Peyer's patch (tissue), 4 donors: ENCODE measurements around the gene GNB1L. TPM values are rescaled to one million over a fixed set of nuclear protein-coding genes. Genes with fewer than 3 reads are reported as not detected.

ENCODE experiments used
- DNase-seq, 3 donors: peaks; one replicate each; pipeline ENCODE4 v3.0.0-alpha.2; 2017 to 2019
- H3K27ac ChIP-seq, 4 donors: fragments of 200-600 bp; sonication (generic); one replicate each; pipeline ENCODE4 v1.5.1; 2016 to 2019
- H3K27me3 ChIP-seq, 2 donors: fragments of 200-600 bp; sonication (generic); one replicate each; pipeline ENCODE4 v1.5.1; 2019
- H3K36me3 ChIP-seq, 3 donors: fragments of 200-600 bp; sonication (generic); one replicate each; pipeline ENCODE4 v1.5.1; 2016 to 2019
- H3K4me1 ChIP-seq, 4 donors: fragments of 200-600 bp; sonication (generic); one replicate each; pipeline ENCODE4 v1.5.1; 2016 to 2019
- H3K4me3 ChIP-seq, 4 donors: fragments of 200-600 bp; sonication (generic); 1 replicate in 3 of 4; 2 replicates in 1 of 4; pipeline ENCODE4 v1.5.1; 2016 to 2019; ENCODE audit warnings: mild to moderate bottlenecking in 1 of 4
- H3K9me3 ChIP-seq, 4 donors: fragments of 200-600 bp; sonication (generic); one replicate each; pipeline ENCODE4 v1.5.1; 2016 to 2019; ENCODE audit warnings: mild to moderate bottlenecking in 1 of 4
- POLR2A ChIP-seq, 2 donors: fragments of 450-650 bp; IDR thresholded peaks; one replicate each; pipeline ENCODE4 v1.5.1; 2017; ENCODE audit warnings: antibody characterized with exemption in 2 of 2, mild to moderate bottlenecking in 2 of 2, moderate library complexity in 2 of 2
- total RNA-seq, 4 donors: library from RNA; depleted of rRNA; stranded (reverse); fragments of >200 nt; gene quantifications; one replicate each; pipeline ENCODE4 v1.1.0, GENCODE V29; 2016
- TF ChIP-seq, protein P1 (sequence below), 6 experiments: fragments of 450-650 bp in 4 of 6; fragments of 200-600 bp in 2 of 6; sonication (generic) in 1 of 6; IDR thresholded peaks; one replicate each; pipeline ENCODE4 v1.5.1; 2017 to 2019; ENCODE audit warnings: antibody characterized with exemption in 6 of 6, mild to moderate bottlenecking in 3 of 6, moderate library complexity in 1 of 6

GNB1L gene
- total RNA-seq, 4 donors from 2014 or later: 3.1 to 6.6 (median 4.9) TPM

DNA sequence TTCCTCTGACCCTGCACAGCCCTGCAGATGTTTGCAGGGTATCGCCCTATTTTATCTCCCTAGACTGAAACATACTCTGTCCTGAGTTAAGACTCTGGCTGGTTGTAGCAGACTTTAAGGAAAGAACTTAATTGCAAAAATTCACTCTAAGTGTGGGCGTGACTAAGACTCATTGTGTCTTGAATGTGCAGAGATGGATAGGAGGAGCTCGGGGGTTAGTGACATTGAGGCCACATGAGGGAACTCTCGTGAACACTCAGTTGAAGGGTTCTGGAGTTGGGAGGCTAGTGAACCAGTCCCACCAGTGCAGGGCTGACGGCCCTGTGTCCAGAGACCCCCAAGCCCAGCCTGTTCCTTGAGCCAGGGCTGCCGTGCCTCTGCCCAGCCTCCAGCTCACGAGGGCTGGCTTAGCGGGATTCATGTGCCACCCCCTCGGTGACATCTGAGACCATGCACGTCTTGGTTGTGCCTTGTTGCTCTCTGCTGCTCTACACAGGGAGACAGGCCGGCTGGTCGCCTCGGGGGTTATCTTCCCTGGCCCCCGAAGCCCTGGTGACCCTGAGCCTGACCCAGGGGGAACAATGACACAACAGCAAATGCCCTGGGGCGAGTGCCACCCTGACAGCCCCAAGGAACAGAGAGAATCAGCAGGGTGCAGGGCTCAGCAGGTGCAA lies 105.5 kb downstream of the GNB1L start:
- TF ChIP-seq POLR2A (IDR thresholded peaks at IDR 0.05): no peak
- TF ChIP-seq, protein P1, sequence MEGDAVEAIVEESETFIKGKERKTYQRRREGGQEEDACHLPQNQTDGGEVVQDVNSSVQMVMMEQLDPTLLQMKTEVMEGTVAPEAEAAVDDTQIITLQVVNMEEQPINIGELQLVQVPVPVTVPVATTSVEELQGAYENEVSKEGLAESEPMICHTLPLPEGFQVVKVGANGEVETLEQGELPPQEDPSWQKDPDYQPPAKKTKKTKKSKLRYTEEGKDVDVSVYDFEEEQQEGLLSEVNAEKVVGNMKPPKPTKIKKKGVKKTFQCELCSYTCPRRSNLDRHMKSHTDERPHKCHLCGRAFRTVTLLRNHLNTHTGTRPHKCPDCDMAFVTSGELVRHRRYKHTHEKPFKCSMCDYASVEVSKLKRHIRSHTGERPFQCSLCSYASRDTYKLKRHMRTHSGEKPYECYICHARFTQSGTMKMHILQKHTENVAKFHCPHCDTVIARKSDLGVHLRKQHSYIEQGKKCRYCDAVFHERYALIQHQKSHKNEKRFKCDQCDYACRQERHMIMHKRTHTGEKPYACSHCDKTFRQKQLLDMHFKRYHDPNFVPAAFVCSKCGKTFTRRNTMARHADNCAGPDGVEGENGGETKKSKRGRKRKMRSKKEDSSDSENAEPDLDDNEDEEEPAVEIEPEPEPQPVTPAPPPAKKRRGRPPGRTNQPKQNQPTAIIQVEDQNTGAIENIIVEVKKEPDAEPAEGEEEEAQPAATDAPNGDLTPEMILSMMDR (IDR thresholded peaks at IDR 0.05): no peak
- Histone ChIP-seq H3K27ac (no peak overlapping the region), H3K27me3 (no peaks in the 10 kb centered on the region), H3K4me3 (no peak overlapping the region), H3K9me3 (no peaks in the 10 kb centered on the region), H3K4me1 (no peaks in the 10 kb centered on the region), H3K36me3 (no peaks in the 10 kb centered on the region)
- DNase-seq: no peak

DNA sequence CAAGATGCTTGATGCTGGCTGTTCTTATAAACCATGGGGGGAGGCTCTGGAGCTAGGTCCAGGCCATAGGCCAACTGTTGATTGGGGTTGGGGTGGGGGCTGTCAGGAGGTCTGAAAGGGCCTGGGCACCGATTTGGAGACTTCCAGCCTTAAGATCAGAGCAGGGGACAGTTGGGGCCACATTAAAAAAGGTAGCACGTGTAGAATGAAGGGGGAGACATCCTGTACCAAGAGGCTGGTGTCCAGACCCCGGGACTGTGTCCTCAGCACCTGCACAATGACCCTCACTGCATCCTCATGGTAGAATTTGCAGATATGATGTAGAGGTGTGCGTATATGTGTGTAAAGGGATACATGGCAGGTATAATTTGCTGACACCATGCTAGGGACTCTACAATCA lies 106.5 kb downstream of the GNB1L start:
- no peak for TF ChIP-seq POLR2A (IDR thresholded peaks at IDR 0.05)
- TF ChIP-seq, protein P1 (IDR thresholded peaks at IDR 0.05): no peak
- no peaks in the 10 kb centered on the region for H3K9me3 ChIP-seq
- H3K27ac ChIP-seq: no peak overlapping the region
- H3K36me3 ChIP-seq: no peaks in the 10 kb centered on the region
- DNase-seq: no peak
- H3K27me3 ChIP-seq: no peaks in the 10 kb centered on the region
- H3K4me3 ChIP-seq: no peak overlapping the region
- H3K4me1 ChIP-seq: no peaks in the 10 kb centered on the region

DNA sequence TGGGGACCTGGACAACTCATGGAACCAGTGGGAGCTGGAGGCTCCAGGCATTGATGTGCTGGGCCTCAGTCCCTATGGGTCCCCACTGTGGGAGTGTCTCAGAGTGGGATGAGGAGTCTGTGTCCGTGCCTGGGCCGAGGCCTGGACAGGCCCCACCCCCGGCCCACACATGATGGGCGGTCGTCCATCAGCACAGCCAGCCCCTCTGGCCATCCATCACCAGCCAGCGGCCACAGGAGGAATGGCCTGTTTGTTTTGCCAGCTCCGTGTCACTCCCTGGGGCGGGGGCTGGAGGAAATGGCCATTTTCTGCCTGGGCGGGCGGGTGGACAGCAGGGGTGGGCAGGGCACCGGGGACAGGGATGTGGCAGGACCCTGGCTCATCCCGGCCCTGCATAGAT lies 107.1 kb downstream of the GNB1L start:
- H3K4me3 ChIP-seq: no peak overlapping the region
- H3K27ac ChIP-seq: no peak overlapping the region
- TF ChIP-seq, protein P1 (IDR thresholded peaks at IDR 0.05): no peak
- no peak for TF ChIP-seq POLR2A (IDR thresholded peaks at IDR 0.05)
- no peaks in the 10 kb centered on the region for H3K27me3 ChIP-seq
- no peaks in the 10 kb centered on the region for H3K4me1 ChIP-seq
- H3K9me3 ChIP-seq: no peaks in the 10 kb centered on the region
- no peak for DNase-seq
- H3K36me3 ChIP-seq: no peaks in the 10 kb centered on the region

DNA sequence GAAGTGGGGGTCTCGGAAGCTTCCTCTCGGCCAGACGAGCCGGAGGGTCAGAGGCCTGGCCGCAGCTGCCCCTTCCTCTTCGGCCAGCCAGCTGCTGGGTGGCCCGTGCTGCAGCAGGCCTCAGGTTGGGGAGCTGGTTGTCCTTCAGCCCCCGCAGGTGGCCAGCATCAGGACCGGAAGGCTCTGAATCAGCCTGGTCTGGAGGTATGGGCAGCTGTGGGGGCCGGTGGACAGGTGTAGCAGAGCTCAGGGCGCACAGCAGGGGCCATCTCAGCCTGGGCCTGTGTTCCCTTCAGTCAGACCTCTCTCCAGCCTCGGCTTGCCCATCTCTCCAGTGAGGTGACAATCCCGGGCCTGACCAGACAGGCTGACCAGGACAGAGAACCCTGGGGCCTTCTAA lies 107.9 kb downstream of the GNB1L start:
- Histone ChIP-seq H3K27me3 (no peaks in the 10 kb centered on the region), H3K4me1 (no peaks in the 10 kb centered on the region), H3K4me3 (no peak overlapping the region), H3K36me3 (no peaks in the 10 kb centered on the region), H3K27ac (no peak overlapping the region), H3K9me3 (no peaks in the 10 kb centered on the region)
- TF ChIP-seq, protein P1 (IDR thresholded peaks at IDR 0.05): no peak
- no peak for TF ChIP-seq POLR2A (IDR thresholded peaks at IDR 0.05)
- DNase-seq: no peak

DNA sequence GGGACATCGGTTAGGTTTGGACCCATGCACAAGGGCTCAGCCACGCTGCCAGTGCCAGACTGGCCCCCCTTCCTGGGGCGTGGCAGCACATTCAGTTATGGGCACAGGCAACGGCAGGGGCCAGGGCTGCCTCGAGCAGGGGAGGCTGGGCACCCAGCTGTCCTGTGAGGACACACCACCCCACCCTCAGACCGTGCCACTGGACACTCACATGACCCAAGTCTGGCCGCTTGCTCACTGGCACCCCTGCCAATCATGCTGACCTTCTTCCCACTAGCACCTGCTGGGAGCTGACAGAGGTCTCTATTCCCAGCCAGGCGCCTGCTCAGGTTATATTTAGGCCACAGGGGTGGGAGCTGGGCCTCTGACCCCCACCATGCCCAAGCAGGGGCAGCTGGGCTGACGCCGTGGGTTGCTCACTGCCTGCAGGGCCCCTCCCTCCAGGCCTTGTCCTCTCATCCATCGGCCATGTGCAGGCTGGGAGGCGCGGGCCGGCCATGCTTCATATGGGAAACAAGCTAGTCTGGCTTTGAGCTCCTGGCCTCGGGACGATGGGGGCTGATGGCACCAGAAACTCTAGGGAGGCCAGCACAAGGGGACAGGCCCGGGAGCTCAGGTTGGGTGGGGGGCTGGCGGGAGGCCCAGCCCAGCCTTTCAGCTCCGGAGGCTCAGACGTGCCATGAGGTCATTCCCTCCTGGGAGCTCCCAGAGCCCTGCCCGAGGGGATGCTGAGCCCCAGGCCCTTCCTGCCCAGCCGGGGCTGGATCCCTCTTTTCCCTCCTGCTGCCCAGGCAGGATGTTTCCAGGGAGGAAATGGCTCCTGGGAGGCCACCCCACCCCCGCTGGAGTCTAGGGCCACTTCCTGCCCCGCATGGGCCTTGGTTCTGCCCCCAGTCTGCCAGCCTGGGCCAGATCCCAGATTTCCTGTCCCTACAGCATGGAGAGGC lies 109.2 kb downstream of the GNB1L start:
- Histone ChIP-seq H3K4me3 (no peak overlapping the region), H3K9me3 (no peaks in the 10 kb centered on the region), H3K27me3 (no peaks in the 10 kb centered on the region), H3K27ac (no peak overlapping the region), H3K4me1 (no peaks in the 10 kb centered on the region), H3K36me3 (no peaks in the 10 kb centered on the region)
- TF ChIP-seq, protein P1 (IDR thresholded peaks at IDR 0.05): no peak
- TF ChIP-seq POLR2A (IDR thresholded peaks at IDR 0.05): no peak
- DNase-seq: no peak
